HCT116 (cell line): ENCODE measurements around the gene PROM2. TPM values are rescaled to one million over a fixed set of nuclear protein-coding genes. Genes with fewer than 3 reads are reported as not detected.
A peak's percentile ranks its signal among the peaks of the same experiment; 100 is the strongest.
"Not testable (repeated sequence)": the region's sequence is repeated elsewhere in the genome, so short reads cannot be mapped to it uniquely, and the experiment has no call there.

Source experiments
- ATAC-seq: fragments of 200-7000 bp; cut with Tn5 transposase; 2 replicates; pipeline ENCODE4 v1.9.1; 2020; ENCODE audit warnings: mild to moderate bottlenecking, moderate library complexity
- BruUV-seq: library from RNA; stranded (reverse); fragments of 400-500 nt; replicated peaks from 2 replicates; lab custom pipeline; 2021; lab: Mats Ljungman, UMichigan
- CTCF ChIA-PET: fragments of 300-600 bp; sonication (Branson Sonifier 250); formaldehyde crosslinking; loops from one replicate; lab custom pipeline; 2021; ENCODE audit warnings: antibody characterized with exemption; lab: Charles Lee
- POLR2A ChIA-PET: fragments of 300-600, 350-600 bp; sonication (Branson Sonifier 250); formaldehyde crosslinking; loops from one replicate; lab custom pipeline; 2021; ENCODE audit warnings: antibody characterized with exemption; lab: Charles Lee
- RAD21 ChIA-PET, 2 experiments: fragments of 300-600 bp; sonication (Branson Sonifier 250); formaldehyde crosslinking; loops; one replicate each; lab custom pipeline; 2023; ENCODE audit warnings: low total read pairs in 2 of 2; ENCODE audit not compliant: uncharacterized antibody in 2 of 2, unreplicated experiment in 2 of 2, low non-redundant PET in 1 of 2; lab: Charles Lee
- DNase-seq: peaks from one replicate; pipeline ENCODE4 v3.0.0-alpha.2; 2010; ENCODE audit warnings: low read depth, low spot score
- H2AFZ ChIP-seq: fragments of 200-600 bp; shearing (Covaris generic), sonication (generic); 2 replicates; pipeline ENCODE4 v1.6.1; 2017; ENCODE audit warnings: low read depth, mixed run types, mixed read lengths, antibody characterized with exemption, low read length; ENCODE audit not compliant: poor library complexity, severe bottlenecking
- H3K27ac ChIP-seq: 2 replicates; pipeline ENCODE4 v1.5.1; 2012; ENCODE audit warnings: low read depth, low read length
- H3K27me3 ChIP-seq: fragments of 200-600 bp; sonication (generic); 2 replicates; pipeline ENCODE4 v1.6.1; 2016; ENCODE audit warnings: mixed run types, low read length, mixed read lengths; ENCODE audit not compliant: insufficient read depth
- H3K36me3 ChIP-seq, 2 experiments: fragments of 200-500 bp in 1 of 2; fragments of 200-600 bp in 1 of 2; sonication (Bioruptor generic) in 1 of 2; sonication (generic) in 1 of 2; 2 replicates each; pipeline versions ENCODE4 v1.5.1 to v1.6.1; 2014 to 2016; ENCODE audit warnings: low read length in 2 of 2, inconsistent platforms in 1 of 2, mixed read lengths in 1 of 2, mixed run types in 1 of 2; ENCODE audit not compliant: insufficient read depth in 2 of 2, control insufficient read depth in 1 of 2
- H3K4me1 ChIP-seq, 2 experiments: fragments of 200-600 bp in 1 of 2; sonication (generic) in 1 of 2; 2 replicates each; pipeline versions ENCODE4 v1.5.1 to v1.6.1; 2012 to 2017; ENCODE audit warnings: low read length in 2 of 2, inconsistent platforms in 1 of 2, mild to moderate bottlenecking in 1 of 2, mixed read lengths in 1 of 2, mixed run types in 1 of 2, moderate library complexity in 1 of 2; ENCODE audit not compliant: insufficient read depth in 2 of 2, control insufficient read depth in 1 of 2
- H3K4me2 ChIP-seq: fragments of 200-600 bp; sonication (generic); 2 replicates; pipeline ENCODE4 v1.6.1; 2017; ENCODE audit warnings: mixed run types, low read length, mixed read lengths
- H3K4me3 ChIP-seq, 2 experiments: fragments of 200-600 bp in 1 of 2; sonication (generic) in 1 of 2; replicated peaks in 1 of 2; 2 replicates each; pipeline ENCODE4 v1.5.1; 2011 to 2016; ENCODE audit warnings: low read length in 2 of 2, control low read depth in 1 of 2, low read depth in 1 of 2, mild to moderate bottlenecking in 1 of 2, mixed read lengths in 1 of 2, mixed run types in 1 of 2
- H3K79me2 ChIP-seq: fragments of 200-600 bp; sonication (generic); 2 replicates; pipeline ENCODE4 v1.6.1; 2017; ENCODE audit warnings: mild to moderate bottlenecking, mixed run types, low read length, moderate library complexity, mixed read lengths; ENCODE audit not compliant: insufficient read depth
- H3K9ac ChIP-seq: fragments of 200-600 bp; sonication (generic); 2 replicates; pipeline ENCODE4 v1.6.1; 2016; ENCODE audit warnings: low read length, mixed read lengths
- H3K9me2 ChIP-seq: fragments of 200-600 bp; sonication (generic), shearing (Covaris generic); 2 replicates; pipeline ENCODE4 v1.6.1; 2017; ENCODE audit warnings: mixed run types, mild to moderate bottlenecking, moderate library complexity; ENCODE audit not compliant: insufficient read depth
- H3K9me3 ChIP-seq, 2 experiments: fragments of 200-500 bp in 1 of 2; fragments of 200-600 bp in 1 of 2; sonication (Bioruptor generic) in 1 of 2; sonication (generic) in 1 of 2; 2 replicates each; pipeline ENCODE4 v1.6.1; 2014 to 2017; ENCODE audit warnings: low read length in 2 of 2, mixed read lengths in 2 of 2, inconsistent platforms in 1 of 2, low read depth in 1 of 2, mild to moderate bottlenecking in 1 of 2, mixed run types in 1 of 2, moderate library complexity in 1 of 2; ENCODE audit not compliant: control insufficient read depth in 1 of 2, insufficient read depth in 1 of 2
- H4K20me1 ChIP-seq: fragments of 200-600 bp; sonication (generic), shearing (Covaris generic); 2 replicates; pipeline ENCODE4 v1.6.1; 2017; ENCODE audit warnings: mixed run types, mild to moderate bottlenecking, moderate library complexity; ENCODE audit not compliant: insufficient read depth
- CBX3 ChIP-seq: IDR thresholded peaks from 2 replicates; pipeline ENCODE4 v1.6.1; 2012; ENCODE audit warnings: low read depth
- CEBPB ChIP-seq: IDR thresholded peaks from 2 replicates; pipeline ENCODE4 v1.6.1; 2012; ENCODE audit warnings: low read depth
- ELF1 ChIP-seq: IDR thresholded peaks from 2 replicates; pipeline ENCODE4 v1.6.1; 2012; ENCODE audit warnings: low read depth, borderline replicate concordance
- FOSL1 ChIP-seq: IDR thresholded peaks from 2 replicates; pipeline ENCODE4 v1.6.1; 2012; ENCODE audit warnings: low read depth
- POLR2AphosphoS5 ChIP-seq: IDR thresholded peaks from 2 replicates; pipeline ENCODE4 v1.6.1; 2011; ENCODE audit warnings: mild to moderate bottlenecking, low read depth, low read length, moderate library complexity
- RAD21 ChIP-seq: IDR thresholded peaks from 2 replicates; pipeline ENCODE4 v1.6.1; 2012; ENCODE audit warnings: low read depth, mild to moderate bottlenecking
- TCF7L2 ChIP-seq: IDR thresholded peaks from 2 replicates; pipeline ENCODE4 v1.7.0; 2011; ENCODE audit warnings: borderline replicate concordance, inconsistent platforms; ENCODE audit not compliant: insufficient read depth, insufficient read length; ENCODE audit errors: extremely low read depth
- ZNF274 ChIP-seq: fragments of 200-500 bp; sonication (Bioruptor generic); IDR thresholded peaks from 2 replicates; pipeline ENCODE4 v1.6.1; 2014; ENCODE audit warnings: mild to moderate bottlenecking, low read depth, low read length, inconsistent platforms
- intact Hi-C: fragments of 100-400 bp; cut with micrococcal nuclease; formaldehyde crosslinking; loops from 2 replicates; pipeline ENCODE4 v1.10.0; 2022
- total RNA-seq: library from RNA; stranded (reverse); gene quantifications from one replicate; pipeline ENCODE4 v1.2.1, GENCODE V29; 2021; ENCODE audit not compliant: unreplicated experiment
- TF ChIP-seq, protein P1 (sequence below): IDR thresholded peaks from 2 replicates; pipeline ENCODE4 v1.6.1; 2012
- TF ChIP-seq, protein P2 (sequence below): IDR thresholded peaks from 2 replicates; pipeline ENCODE4 v1.6.1; 2012; ENCODE audit warnings: low read depth
- TF ChIP-seq, protein P3 (sequence below): IDR thresholded peaks from 2 replicates; pipeline ENCODE4 v1.6.1; 2012

PROM2 gene
- total RNA-seq, 1 experiment from 2014 or later = 11.9 TPM

DNA sequence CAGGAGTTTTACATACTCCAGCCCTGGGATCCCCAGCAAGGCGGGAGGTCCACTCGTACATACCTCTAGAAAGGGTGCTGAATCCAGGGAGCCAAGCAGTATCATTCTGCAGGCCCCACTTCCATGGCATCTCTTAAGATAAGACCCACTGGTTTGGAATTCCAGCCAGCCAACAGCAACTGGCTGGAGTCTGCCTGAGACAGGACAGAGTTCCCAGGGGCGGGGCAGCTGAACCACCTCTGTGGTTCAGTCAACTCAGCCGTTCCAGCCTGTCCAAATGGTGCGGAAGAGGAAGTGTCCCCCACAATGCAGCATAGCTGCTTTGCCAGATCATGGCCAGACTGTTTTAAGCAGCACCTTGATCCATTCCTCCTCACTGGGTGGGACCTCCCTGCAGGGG is 33.7 kb upstream of the PROM2 start:
- H3K9me3 ChIP-seq = peaks cover 3 to 7% of the 10 kb centered on the region in 2 experiments; a peak in 2 of 4 replicates
- H3K9ac ChIP-seq = no peak overlapping the region
- ChIA-PET RAD21 (no interaction called here), CTCF (no interaction called here), POLR2A (no interaction called here)
- no peaks in the 10 kb centered on the region for H3K4me1 ChIP-seq
- H3K27me3 ChIP-seq = no peaks in the 10 kb centered on the region
- DNase-seq (no peak), ATAC-seq (no peak)
- H3K9me2 ChIP-seq = no peaks in the 10 kb centered on the region
- H3K4me2 ChIP-seq = no peak overlapping the region
- H3K79me2 ChIP-seq = no peaks in the 10 kb centered on the region
- H3K27ac ChIP-seq = no peak overlapping the region
- no peak overlapping the region for H2AFZ ChIP-seq
- H3K36me3 ChIP-seq = no peaks in the 10 kb centered on the region
- no peak overlapping the region for H3K4me3 ChIP-seq
- intact Hi-C loops = no loop called here
- H4K20me1 ChIP-seq = no peaks in the 10 kb centered on the region
- BruUV-seq = no TSS peak
- TF ChIP-seq, protein P1, sequence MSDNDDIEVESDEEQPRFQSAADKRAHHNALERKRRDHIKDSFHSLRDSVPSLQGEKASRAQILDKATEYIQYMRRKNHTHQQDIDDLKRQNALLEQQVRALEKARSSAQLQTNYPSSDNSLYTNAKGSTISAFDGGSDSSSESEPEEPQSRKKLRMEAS = no peak
- TF ChIP-seq, all 23 proteins: peak for 0

DNA sequence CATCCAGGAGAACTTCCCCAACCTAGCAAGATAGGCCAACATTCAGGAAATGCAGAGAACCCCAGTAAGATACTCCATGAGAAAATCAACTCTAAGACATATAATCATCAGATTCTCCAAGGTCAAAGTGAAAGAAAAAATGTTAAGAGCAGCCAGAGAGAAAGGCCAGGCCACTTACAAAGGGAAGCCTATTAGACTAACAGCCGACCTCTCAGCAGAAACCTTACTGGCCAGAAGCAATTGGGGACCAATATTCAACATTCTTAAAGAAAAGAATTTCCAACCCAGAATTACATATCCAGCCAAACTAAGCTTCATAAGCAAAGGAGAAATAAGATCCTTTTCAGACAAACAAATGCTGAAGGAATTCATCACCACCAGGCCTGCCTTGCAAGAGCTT is 32.2 kb upstream of the PROM2 start:
- H3K4me1 ChIP-seq, intact Hi-C loops, H4K20me1 ChIP-seq, H3K9ac ChIP-seq, ATAC-seq, POLR2A ChIA-PET, H3K27me3 ChIP-seq, H3K79me2 ChIP-seq, H3K4me2 ChIP-seq, RAD21 ChIA-PET, H3K4me3 ChIP-seq, H3K27ac ChIP-seq, H3K9me3 ChIP-seq, H3K36me3 ChIP-seq, DNase-seq, BruUV-seq, H3K9me2 ChIP-seq, H2AFZ ChIP-seq: not testable (repeated sequence)
- CTCF ChIA-PET = interaction anchor here (1.7 kb wide), 1 partner anchor 10 kb away, joined by 5 read pairs; no protein-coding TSS in a partner anchor
- peak; percentile 60; the same call in 1 of the 2 replicates for TF ChIP-seq CBX3

DNA sequence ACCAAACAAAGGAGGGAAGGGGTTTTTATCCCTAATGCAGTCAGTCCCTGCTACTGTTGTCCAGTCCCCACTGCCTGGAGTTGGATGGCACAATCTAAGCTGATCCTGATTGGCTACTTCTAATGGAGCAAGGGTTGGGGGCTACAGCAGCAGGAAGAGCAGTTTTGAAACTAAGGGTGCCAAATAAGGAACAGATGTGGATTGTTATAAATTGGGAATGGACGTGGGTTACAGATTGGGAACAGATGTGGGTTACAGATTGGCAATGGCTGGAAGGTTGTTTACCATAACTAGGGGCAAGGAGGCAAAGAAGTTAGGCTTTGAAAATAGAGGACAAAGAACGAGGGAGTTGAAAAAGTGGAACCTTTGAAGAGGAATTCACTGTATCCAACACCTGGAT is 16.0 kb upstream of the PROM2 start:
- H3K4me2 ChIP-seq = no peak overlapping the region
- intact Hi-C loops = no loop called here
- no TSS peak for BruUV-seq
- no peak overlapping the region for H3K4me3 ChIP-seq
- ChIA-PET POLR2A (no interaction called here), CTCF (no interaction called here), RAD21 (no interaction called here)
- peaks cover 0 to 13% of the 10 kb centered on the region in 2 experiments; a peak in 2 of 4 replicates for H3K4me1 ChIP-seq
- no peaks in the 10 kb centered on the region for H4K20me1 ChIP-seq
- no peaks in the 10 kb centered on the region for H3K27me3 ChIP-seq
- H2AFZ ChIP-seq = no peak overlapping the region
- no peak for DNase-seq
- no peaks in the 10 kb centered on the region for H3K36me3 ChIP-seq
- H3K27ac ChIP-seq = no peak overlapping the region
- H3K9me2 ChIP-seq = no peaks in the 10 kb centered on the region
- H3K79me2 ChIP-seq = no peaks in the 10 kb centered on the region
- no peak for ATAC-seq
- no peak overlapping the region for H3K9ac ChIP-seq
- H3K9me3 ChIP-seq = no peaks in the 10 kb centered on the region
- no peak for TF ChIP-seq CEBPB
- TF ChIP-seq TCF7L2 = no peak
- no peak for TF ChIP-seq FOSL1
- TF ChIP-seq POLR2AphosphoS5 = no peak
- TF ChIP-seq RAD21 = no peak
- TF ChIP-seq ZNF274 = no peak
- TF ChIP-seq, protein P2, sequence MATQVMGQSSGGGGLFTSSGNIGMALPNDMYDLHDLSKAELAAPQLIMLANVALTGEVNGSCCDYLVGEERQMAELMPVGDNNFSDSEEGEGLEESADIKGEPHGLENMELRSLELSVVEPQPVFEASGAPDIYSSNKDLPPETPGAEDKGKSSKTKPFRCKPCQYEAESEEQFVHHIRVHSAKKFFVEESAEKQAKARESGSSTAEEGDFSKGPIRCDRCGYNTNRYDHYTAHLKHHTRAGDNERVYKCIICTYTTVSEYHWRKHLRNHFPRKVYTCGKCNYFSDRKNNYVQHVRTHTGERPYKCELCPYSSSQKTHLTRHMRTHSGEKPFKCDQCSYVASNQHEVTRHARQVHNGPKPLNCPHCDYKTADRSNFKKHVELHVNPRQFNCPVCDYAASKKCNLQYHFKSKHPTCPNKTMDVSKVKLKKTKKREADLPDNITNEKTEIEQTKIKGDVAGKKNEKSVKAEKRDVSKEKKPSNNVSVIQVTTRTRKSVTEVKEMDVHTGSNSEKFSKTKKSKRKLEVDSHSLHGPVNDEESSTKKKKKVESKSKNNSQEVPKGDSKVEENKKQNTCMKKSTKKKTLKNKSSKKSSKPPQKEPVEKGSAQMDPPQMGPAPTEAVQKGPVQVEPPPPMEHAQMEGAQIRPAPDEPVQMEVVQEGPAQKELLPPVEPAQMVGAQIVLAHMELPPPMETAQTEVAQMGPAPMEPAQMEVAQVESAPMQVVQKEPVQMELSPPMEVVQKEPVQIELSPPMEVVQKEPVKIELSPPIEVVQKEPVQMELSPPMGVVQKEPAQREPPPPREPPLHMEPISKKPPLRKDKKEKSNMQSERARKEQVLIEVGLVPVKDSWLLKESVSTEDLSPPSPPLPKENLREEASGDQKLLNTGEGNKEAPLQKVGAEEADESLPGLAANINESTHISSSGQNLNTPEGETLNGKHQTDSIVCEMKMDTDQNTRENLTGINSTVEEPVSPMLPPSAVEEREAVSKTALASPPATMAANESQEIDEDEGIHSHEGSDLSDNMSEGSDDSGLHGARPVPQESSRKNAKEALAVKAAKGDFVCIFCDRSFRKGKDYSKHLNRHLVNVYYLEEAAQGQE = no peak
- no peak for TF ChIP-seq ELF1
- TF ChIP-seq, protein P3, sequence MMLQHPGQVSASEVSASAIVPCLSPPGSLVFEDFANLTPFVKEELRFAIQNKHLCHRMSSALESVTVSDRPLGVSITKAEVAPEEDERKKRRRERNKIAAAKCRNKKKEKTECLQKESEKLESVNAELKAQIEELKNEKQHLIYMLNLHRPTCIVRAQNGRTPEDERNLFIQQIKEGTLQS = no peak
